ENCODE data around the gene RAB5IF.

RAB5IF gene

GRCh38 chr20:36632147-36632486, 26.5 kb downstream of the RAB5IF start:
- TF ChIP-seq FOXP2 (optimal IDR thresholded peaks at IDR 0.05; ENCODE audit: borderline replicate concordance, extremely low read depth, extremely low read length, insufficient read depth) (no peak), TAF1 (IDR thresholded peaks at IDR 0.05; ENCODE audit: borderline replicate concordance, insufficient read depth, low read length) (no peak), POLR2AphosphoS5 (IDR thresholded peaks at IDR 0.05; ENCODE audit: low read depth, low read length) (no peak), SIN3A (IDR thresholded peaks at IDR 0.05; ENCODE audit: borderline replicate concordance, insufficient read depth, low read length) (no peak), REST (IDR thresholded peaks at IDR 0.05; ENCODE audit: insufficient read depth in 1 of 2, low read depth in 2 of 2, low read length in 2 of 2) (no peak)

DNA sequence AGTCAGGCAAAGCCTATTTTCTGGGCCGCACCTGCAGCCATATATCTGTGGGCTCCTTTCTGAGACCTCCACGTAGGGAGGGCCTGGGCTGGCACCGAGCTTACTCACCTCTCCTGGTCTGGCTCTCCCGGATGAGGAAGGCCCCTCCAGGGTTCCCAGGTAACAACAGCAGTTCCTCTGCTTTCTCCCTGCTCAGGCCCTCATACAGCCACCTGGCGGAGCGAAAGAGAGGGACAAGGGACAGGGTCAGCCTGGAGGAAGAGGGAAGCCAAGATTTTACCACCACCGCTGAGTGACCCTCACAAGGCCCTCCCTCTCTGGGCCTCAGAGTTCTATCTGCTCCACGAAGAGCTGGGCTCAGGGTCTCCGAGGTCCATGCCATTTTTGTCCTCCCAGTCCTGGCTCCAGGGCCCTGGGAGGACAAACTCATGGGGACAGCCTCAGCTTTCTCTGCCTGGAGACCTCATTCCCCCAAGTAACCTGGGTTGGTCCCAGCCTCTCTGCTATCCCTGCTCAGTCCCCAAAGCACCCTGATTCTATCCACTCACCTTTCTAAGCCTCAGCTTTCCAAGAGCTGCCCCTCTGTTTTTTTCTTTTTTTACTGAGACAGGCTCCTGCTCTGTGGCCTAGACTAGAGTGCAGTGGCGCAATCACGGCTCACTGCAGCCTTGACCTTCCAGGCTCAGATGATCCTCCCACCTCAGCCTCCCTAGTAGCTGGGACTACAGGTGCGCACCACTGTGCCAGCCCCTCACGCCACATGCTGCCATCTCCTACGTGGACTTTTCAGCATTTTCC, 27.1 kb downstream of the RAB5IF start:
- TF ChIP-seq POLR2AphosphoS5 (IDR thresholded peaks at IDR 0.05; ENCODE audit: low read depth, low read length) (no peak), TAF1 (IDR thresholded peaks at IDR 0.05; ENCODE audit: borderline replicate concordance, insufficient read depth, low read length) (no peak), REST (IDR thresholded peaks at IDR 0.05; ENCODE audit: insufficient read depth in 1 of 2, low read depth in 2 of 2, low read length in 2 of 2) (no peak), FOXP2 (optimal IDR thresholded peaks at IDR 0.05; ENCODE audit: borderline replicate concordance, extremely low read depth, extremely low read length, insufficient read depth) (no peak), SIN3A (IDR thresholded peaks at IDR 0.05; ENCODE audit: borderline replicate concordance, insufficient read depth, low read length) (no peak)

DNA sequence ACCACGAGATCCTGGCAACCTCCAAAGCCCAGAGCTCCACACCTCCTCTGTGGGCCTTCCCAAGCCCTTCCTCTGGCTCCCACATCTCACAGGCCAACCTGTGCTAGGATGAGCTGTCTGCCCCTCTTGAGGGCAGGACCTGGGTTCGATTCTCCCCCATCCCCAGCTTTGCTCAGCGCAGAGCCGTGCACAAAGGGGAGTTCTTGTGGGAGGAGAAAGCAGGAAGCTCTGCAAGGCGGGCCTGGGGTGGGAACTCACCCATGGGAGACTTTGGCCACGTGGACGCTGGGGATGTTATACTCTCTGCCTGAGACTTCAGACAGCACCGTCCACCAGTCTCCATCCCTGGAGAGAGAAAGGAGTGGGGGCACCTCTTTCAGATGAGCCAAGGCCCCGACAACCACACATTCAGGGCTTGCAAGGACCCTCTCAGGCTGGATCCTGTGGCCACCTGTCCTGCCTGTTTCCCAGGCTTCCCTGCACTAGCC, 27.8 kb downstream of the RAB5IF start:
- no peak for TF ChIP-seq REST (IDR thresholded peaks at IDR 0.05; ENCODE audit: insufficient read depth in 1 of 2, low read depth in 2 of 2, low read length in 2 of 2)
- no peak for TF ChIP-seq FOXP2 (optimal IDR thresholded peaks at IDR 0.05; ENCODE audit: borderline replicate concordance, extremely low read depth, extremely low read length, insufficient read depth)
- TF ChIP-seq POLR2AphosphoS5 (IDR thresholded peaks at IDR 0.05; ENCODE audit: low read depth, low read length), result no peak
- no peak for TF ChIP-seq TAF1 (IDR thresholded peaks at IDR 0.05; ENCODE audit: borderline replicate concordance, insufficient read depth, low read length)
- TF ChIP-seq SIN3A (IDR thresholded peaks at IDR 0.05; ENCODE audit: borderline replicate concordance, insufficient read depth, low read length), result no peak

- TF ChIP-seq POLR2AphosphoS5 (IDR thresholded peaks at IDR 0.05; ENCODE audit: low read depth, low read length) (no peak), TAF1 (IDR thresholded peaks at IDR 0.05; ENCODE audit: borderline replicate concordance, insufficient read depth, low read length) (no peak), SIN3A (IDR thresholded peaks at IDR 0.05; ENCODE audit: borderline replicate concordance, insufficient read depth, low read length) (no peak), FOXP2 (optimal IDR thresholded peaks at IDR 0.05; ENCODE audit: borderline replicate concordance, extremely low read depth, extremely low read length, insufficient read depth) (no peak), REST (IDR thresholded peaks at IDR 0.05; ENCODE audit: insufficient read depth in 1 of 2, low read depth in 2 of 2, low read length in 2 of 2) (no peak)
Measured at GRCh38 chr20:36634342-36634741, 28.8 kb downstream of the RAB5IF start.

Measured in PFSK-1 (cell line).